Small intestine (tissue), 16 donors: ENCODE results near the gene KMT2C. TPM values are rescaled to one million over a fixed set of nuclear protein-coding genes. Genes with fewer than 3 reads are reported as not detected.
"Not testable (repeated sequence)": the region's sequence is repeated elsewhere in the genome, so short reads cannot be mapped to it uniquely, and the experiment has no call there.

Experiments
- DNase-seq, 2 donors: peaks; one replicate each; pipeline versions ENCODE4 v3.0.0 to v3.0.0-alpha.2; 2013
- FAIRE-seq: peaks from 2 replicates; lab custom pipeline; 2012; peaks lifted over from hg19 to GRCh38; lab: Jason Lieb, UNC
- H3K27ac ChIP-seq, 3 donors: one replicate each; pipeline ENCODE4 v1.5.1; 2013; ENCODE audit warnings: low read length in 2 of 3, mild to moderate bottlenecking in 2 of 3, control low read depth in 1 of 3, inconsistent platforms in 1 of 3, low read depth in 1 of 3, moderate library complexity in 1 of 3
- H3K27me3 ChIP-seq, 3 donors: one replicate each; pipeline ENCODE4 v1.6.1; 2013; ENCODE audit warnings: low read length in 3 of 3, inconsistent platforms in 1 of 3; ENCODE audit not compliant: control insufficient read depth in 3 of 3, insufficient read depth in 3 of 3
- H3K36me3 ChIP-seq, 3 donors: one replicate each; pipeline ENCODE4 v1.6.1; 2013; ENCODE audit warnings: low read length in 3 of 3, inconsistent platforms in 1 of 3, low read depth in 1 of 3, mild to moderate bottlenecking in 1 of 3, moderate library complexity in 1 of 3; ENCODE audit not compliant: control insufficient read depth in 3 of 3, insufficient read depth in 2 of 3
- H3K4me1 ChIP-seq, 3 donors: one replicate each; pipeline ENCODE4 v1.6.1; 2013; ENCODE audit warnings: low read length in 2 of 3, inconsistent platforms in 1 of 3, low read depth in 1 of 3, mild to moderate bottlenecking in 1 of 3, moderate library complexity in 1 of 3; ENCODE audit not compliant: control insufficient read depth in 3 of 3, insufficient read depth in 2 of 3
- H3K4me3 ChIP-seq, 3 donors: one replicate each; pipeline ENCODE4 v1.5.1; 2013; ENCODE audit warnings: low read length in 3 of 3, control low read depth in 1 of 3, inconsistent platforms in 1 of 3, low read depth in 1 of 3, mild to moderate bottlenecking in 1 of 3, moderate library complexity in 1 of 3
- H3K9me3 ChIP-seq, 2 donors: one replicate each; pipeline ENCODE4 v1.6.1; 2013; ENCODE audit warnings: low read depth in 1 of 2, low read length in 1 of 2; ENCODE audit not compliant: control insufficient read depth in 2 of 2, insufficient read depth in 1 of 2
- WGBS, 3 donors: extraction: QIAGEN DNeasy Blood & Tissue Kit; methylation state at CpG; one replicate each; pipeline ENCODE4 v1.1.7; 2013; 5-methylcytosine and 5-hydroxymethylcytosine counted together
- long read RNA-seq, 10 donors: transcript quantifications; one replicate each; lab custom pipeline, GENCODE V29; 2026
- polyA plus RNA-seq, 4 donors: library from polyadenylated mRNA; stranded (reverse) in 3 of 4; unstranded in 1 of 4; fragments of 200-250 nt in 3 of 4; fragments of 120-200 nt in 1 of 4; gene quantifications; one replicate each; pipeline versions ENCODE4 v1.2.1 to v1.2.3, GENCODE V29; 2013
- donor health status: healthy with polysubstance abuse.
- donor health status: control.
- donor health status: control.
- donor health status: Bipolar disorder and iron deficiency.
- donor health status: healthy.

KMT2C gene
- polyA plus RNA-seq = 10 to 100 TPM in 1 of 4 donors, 1 to 10 TPM in 3; 5.7 to 34.8 (median 8.6) TPM
- long read RNA-seq, donor 1, partial matches to known transcripts = 24 of 24 reads
- long read RNA-seq, donor 1, other reads (novel, unspliced or antisense) = 0 of 24 reads
- long read RNA-seq, donor 2, partial matches to known transcripts = 5 of 5 reads
- long read RNA-seq, donor 2, other reads (novel, unspliced or antisense) = 0 of 5 reads
- long read RNA-seq, donor 3, partial matches to known transcripts = 17 of 18 reads
- long read RNA-seq, donor 3, other reads (novel, unspliced or antisense) = 0 of 18 reads
- long read RNA-seq, donor 4 = 0 reads
- long read RNA-seq, donor 5 = 0 reads
- long read RNA-seq, donor 6 = 0 reads
- long read RNA-seq, donor 7, partial matches to known transcripts = 6 of 6 reads
- long read RNA-seq, donor 7, other reads (novel, unspliced or antisense) = 0 of 6 reads
- long read RNA-seq, donor 8 = 0 reads
- long read RNA-seq, donor 9 = 0 reads
- long read RNA-seq, donor 10, partial matches to known transcripts = 32 of 32 reads
- long read RNA-seq, donor 10, other reads (novel, unspliced or antisense) = 0 of 32 reads

DNA sequence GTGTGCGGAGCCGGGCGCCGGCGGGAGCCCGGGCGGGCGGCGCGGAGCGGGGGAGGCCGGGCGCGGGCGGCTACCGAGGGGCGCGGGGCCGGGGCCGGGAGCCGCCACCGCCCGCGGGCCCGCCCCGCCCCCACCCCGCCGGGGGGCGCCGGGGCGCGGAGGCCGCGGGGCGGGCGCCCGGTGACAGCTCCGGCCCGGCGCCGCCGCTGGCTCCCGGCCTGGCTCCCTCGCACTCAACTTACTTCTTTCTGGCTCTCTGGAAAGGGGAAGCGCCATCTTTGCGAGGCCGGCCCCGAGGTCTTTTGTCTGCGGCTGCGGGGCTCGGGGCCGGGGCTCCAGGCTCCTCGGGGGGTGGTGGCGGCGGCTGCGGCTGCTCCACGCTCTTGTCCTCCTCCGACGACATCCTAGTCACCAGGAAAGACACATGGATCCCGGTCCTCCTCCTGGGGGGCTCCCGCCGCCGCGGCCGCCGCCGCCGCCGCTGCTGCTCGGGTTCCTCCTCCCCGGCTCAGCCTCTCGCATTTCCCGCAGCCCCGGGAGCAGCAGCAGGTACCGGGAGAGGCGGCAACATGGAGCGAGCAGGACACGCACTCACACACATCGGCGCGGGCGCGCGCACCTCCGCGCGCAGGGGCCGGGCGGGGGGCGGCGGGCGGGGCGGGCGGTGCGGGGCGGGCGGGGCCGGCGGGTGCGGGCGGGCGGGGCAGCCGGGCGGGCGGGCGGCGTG lies at the start of gene KMT2C:
Gene KMT2C, minus strand, starts transcription at position 620 of the 727 bp plus-strand sequence. Its CDS starts 217 bp downstream, at position 403.
- Histone ChIP-seq H3K36me3 (no peaks in the 10 kb centered on the region), H3K27ac (peak within 1 kb of the TSS; percentile 96 to 98 (median 98)), H3K4me3 (peak within 1 kb of the TSS; percentile 84 to 98 (median 96)), H3K9me3 (no peaks in the 10 kb centered on the region), H3K4me1 (peaks cover 0 to 6% (median 3%) of the 10 kb centered on the region in 3 donors), H3K27me3 (no peaks in the 10 kb centered on the region)
- WGBS, 3 donors = 0 to 3% (median 1%) methylated on average over 31 to 107 of the region's 107 CpGs
- FAIRE-seq (no peak), DNase-seq (peak; percentile 66 to 79)

- no peaks in the 10 kb centered on the region for H3K4me1 ChIP-seq
- H3K27ac ChIP-seq = no peak overlapping the region
- no peak for FAIRE-seq
- H3K27me3 ChIP-seq = no peaks in the 10 kb centered on the region
- no peak overlapping the region for H3K4me3 ChIP-seq
- WGBS, 3 donors = 85 to 88% (median 86%) methylated on average over 4 of the region's 4 CpGs
- H3K9me3 ChIP-seq = no peaks in the 10 kb centered on the region
- no peak for DNase-seq
- no peaks in the 10 kb centered on the region for H3K36me3 ChIP-seq
These were observed 45.3 kb upstream of the KMT2C start for GRCh38 chr7:152481082-152481481.

GRCh38 chr7:152480664-152481063 lies 44.9 kb upstream of the KMT2C start:
- Histone ChIP-seq H3K27me3 (no peaks in the 10 kb centered on the region), H3K4me1 (no peaks in the 10 kb centered on the region), H3K36me3 (no peaks in the 10 kb centered on the region), H3K27ac (no peak overlapping the region), H3K4me3 (no peak overlapping the region), H3K9me3 (no peaks in the 10 kb centered on the region)
- DNase-seq (no peak), FAIRE-seq (no peak)
- WGBS, 3 donors = 75 to 83% (median 77%) methylated on average over 4 of the region's 4 CpGs

DNA sequence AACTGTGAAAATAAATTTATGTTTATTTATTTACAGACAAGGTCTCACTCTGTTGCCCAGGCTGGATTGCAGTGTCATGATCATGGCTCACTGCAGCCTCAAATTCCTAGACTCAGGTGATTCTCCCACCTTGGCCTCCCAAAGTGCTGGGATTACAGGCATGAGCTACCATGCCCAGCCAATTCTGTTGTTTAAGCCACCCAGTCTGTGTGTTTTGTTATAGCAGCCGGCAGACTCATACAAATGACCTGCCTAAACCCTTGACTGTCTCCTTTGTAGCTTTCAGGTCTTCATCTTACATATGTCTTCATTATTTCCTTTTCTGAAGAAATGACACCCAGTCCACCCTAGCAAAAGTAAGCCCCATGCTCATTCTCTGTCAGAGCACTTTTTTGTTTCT lies 43.8 kb upstream of the KMT2C start:
- H3K27ac ChIP-seq = no peak overlapping the region
- H3K4me1 ChIP-seq = no peaks in the 10 kb centered on the region
- no peaks in the 10 kb centered on the region for H3K36me3 ChIP-seq
- 87 to 92% (median 92%) methylated on average over 1 of the region's 1 CpG for WGBS, 3 donors
- H3K4me3 ChIP-seq = no peak overlapping the region
- DNase-seq (no peak), FAIRE-seq (no peak)
- H3K9me3 ChIP-seq = no peaks in the 10 kb centered on the region
- H3K27me3 ChIP-seq = no peaks in the 10 kb centered on the region

DNA sequence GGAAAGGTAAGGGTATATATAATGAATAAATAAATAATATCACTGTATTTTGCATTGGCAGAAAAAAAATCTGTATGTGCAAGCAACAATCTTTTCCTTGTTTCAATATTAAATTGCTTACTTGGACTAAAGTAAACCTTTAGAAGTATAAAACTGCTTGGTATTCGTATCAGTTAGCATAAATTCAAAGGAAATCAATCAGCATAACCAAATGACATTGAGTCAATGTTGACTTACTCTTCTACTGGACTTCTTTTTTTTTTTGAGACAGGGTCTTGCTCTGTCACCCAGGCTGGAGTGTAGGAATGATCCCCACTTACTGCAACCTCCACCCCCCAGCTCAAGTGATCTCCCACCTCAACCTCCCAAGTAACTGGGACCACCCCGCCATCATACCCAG lies 42.3 kb upstream of the KMT2C start:
- no peak for DNase-seq
- Histone ChIP-seq H3K4me3 (no peak overlapping the region), H3K27ac (no peak overlapping the region), H3K36me3 (no peaks in the 10 kb centered on the region), H3K4me1 (no peaks in the 10 kb centered on the region), H3K9me3 (no peaks in the 10 kb centered on the region), H3K27me3 (no peaks in the 10 kb centered on the region)
- FAIRE-seq = no peak
- 77 to 87% (median 86%) methylated on average over 2 of the region's 2 CpGs for WGBS, 3 donors

- H3K4me3 ChIP-seq = no peak overlapping the region
- peaks cover 0 to 4% of the 10 kb centered on the region in 2 donors for H3K9me3 ChIP-seq
- H3K27me3 ChIP-seq = no peaks in the 10 kb centered on the region
- no peaks in the 10 kb centered on the region for H3K36me3 ChIP-seq
- H3K4me1 ChIP-seq = no peaks in the 10 kb centered on the region
- no peak for FAIRE-seq
- no peak overlapping the region for H3K27ac ChIP-seq
- whole genome bisulfite sequencing, 3 donors = 91 to 97% (median 95%) methylated on average over 2 of the region's 2 CpGs
- no peak for DNase-seq
These were observed 41.3 kb upstream of the KMT2C start for GRCh38 chr7:152477079-152477478.

GRCh38 chr7:152476551-152476950 lies 40.7 kb upstream of the KMT2C start:
- DNase-seq (no peak), FAIRE-seq (no peak)
- H3K9me3 ChIP-seq = peaks cover 0 to 8% of the 10 kb centered on the region in 2 donors
- no peaks in the 10 kb centered on the region for H3K4me1 ChIP-seq
- no peak overlapping the region for H3K27ac ChIP-seq
- no peaks in the 10 kb centered on the region for H3K36me3 ChIP-seq
- WGBS, 3 donors = 87 to 95% (median 94%) methylated on average over 3 of the region's 3 CpGs
- no peak overlapping the region for H3K4me3 ChIP-seq
- H3K27me3 ChIP-seq = no peaks in the 10 kb centered on the region

DNA sequence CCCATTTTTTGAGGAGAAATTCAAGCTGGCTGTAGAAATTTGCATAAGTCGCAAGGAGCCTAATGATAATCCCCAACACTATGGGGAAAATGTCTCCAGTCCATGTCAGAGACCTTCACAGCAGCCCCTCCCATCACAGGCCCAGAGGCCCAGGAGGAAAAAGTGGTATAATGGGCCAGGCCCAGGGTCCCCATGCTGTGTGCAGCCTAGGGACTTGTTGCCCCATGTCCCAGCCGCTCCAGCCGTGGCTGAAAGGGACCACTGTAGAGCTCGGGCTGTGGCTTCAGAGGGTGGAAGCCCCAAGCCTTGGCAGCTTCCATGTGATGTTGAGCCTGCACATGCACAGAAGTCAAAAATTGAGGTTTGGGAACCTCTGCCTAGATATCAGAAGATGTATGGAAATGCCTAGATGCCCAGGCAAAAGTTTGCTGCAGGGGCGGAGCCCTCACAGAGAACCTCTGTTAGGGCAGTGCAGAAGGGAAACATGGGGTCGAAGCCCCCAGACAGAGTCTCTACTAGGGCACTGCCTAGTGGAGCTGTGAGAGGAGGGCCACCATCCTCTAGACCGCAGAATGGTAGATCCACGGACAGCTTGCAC lies 35.3 kb upstream of the KMT2C start:
- not testable (repeated sequence) for H3K36me3 ChIP-seq, H3K27me3 ChIP-seq, H3K4me3 ChIP-seq, DNase-seq, FAIRE-seq, H3K4me1 ChIP-seq, H3K27ac ChIP-seq
- H3K9me3 ChIP-seq = peaks cover 0 to 18% of the 10 kb centered on the region in 2 donors
- 97 to 99% (median 98%) methylated on average over 8 of the region's 8 CpGs for WGBS, 3 donors
